Measurements from ENCODE around the gene TSPEAR.
"Not testable (repeated sequence)": the region's sequence is repeated elsewhere in the genome, so short reads cannot be mapped to it uniquely, and the experiment has no call there.

TSPEAR gene

DNA sequence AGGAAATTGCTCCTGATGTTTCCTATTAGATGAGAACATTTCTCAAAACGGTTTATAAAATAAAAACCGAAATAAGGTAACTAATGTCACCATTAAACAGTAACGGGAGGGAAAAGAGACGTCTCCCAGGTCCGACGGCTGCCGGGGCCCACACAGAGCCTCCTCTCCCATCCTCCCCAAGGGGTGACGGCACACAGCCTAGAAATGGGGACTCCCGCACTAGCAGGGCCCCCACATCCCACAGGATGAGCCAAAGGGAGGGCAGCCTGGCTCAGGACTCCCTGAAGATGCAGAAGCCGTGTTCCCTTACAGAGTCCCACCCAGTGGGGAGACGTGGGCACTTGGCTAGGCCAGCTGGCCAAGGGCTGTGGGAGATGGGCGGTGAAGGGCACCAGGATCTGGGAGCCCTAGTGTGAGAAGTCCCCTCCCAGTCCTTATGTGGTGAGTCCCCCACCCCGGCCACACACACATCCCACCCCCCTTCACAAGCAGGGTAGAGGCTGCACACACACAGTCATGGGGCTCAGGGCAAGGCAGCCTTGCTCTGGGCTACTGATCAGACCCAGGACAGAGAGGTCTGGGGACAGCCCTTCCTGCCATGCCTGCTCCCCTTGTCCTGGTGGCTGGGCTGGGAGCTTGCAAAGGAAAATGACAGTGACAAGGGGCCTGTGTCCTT, 156.0 kb downstream of the TSPEAR start:
- no peak for TF ChIP-seq ZFX (IDR thresholded peaks at IDR 0.05; ENCODE audit: borderline replicate concordance)
- TF ChIP-seq, protein P1, sequence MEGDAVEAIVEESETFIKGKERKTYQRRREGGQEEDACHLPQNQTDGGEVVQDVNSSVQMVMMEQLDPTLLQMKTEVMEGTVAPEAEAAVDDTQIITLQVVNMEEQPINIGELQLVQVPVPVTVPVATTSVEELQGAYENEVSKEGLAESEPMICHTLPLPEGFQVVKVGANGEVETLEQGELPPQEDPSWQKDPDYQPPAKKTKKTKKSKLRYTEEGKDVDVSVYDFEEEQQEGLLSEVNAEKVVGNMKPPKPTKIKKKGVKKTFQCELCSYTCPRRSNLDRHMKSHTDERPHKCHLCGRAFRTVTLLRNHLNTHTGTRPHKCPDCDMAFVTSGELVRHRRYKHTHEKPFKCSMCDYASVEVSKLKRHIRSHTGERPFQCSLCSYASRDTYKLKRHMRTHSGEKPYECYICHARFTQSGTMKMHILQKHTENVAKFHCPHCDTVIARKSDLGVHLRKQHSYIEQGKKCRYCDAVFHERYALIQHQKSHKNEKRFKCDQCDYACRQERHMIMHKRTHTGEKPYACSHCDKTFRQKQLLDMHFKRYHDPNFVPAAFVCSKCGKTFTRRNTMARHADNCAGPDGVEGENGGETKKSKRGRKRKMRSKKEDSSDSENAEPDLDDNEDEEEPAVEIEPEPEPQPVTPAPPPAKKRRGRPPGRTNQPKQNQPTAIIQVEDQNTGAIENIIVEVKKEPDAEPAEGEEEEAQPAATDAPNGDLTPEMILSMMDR (IDR thresholded peaks at IDR 0.05), result no peak
- no peak overlapping the region for H3K27ac ChIP-seq

DNA sequence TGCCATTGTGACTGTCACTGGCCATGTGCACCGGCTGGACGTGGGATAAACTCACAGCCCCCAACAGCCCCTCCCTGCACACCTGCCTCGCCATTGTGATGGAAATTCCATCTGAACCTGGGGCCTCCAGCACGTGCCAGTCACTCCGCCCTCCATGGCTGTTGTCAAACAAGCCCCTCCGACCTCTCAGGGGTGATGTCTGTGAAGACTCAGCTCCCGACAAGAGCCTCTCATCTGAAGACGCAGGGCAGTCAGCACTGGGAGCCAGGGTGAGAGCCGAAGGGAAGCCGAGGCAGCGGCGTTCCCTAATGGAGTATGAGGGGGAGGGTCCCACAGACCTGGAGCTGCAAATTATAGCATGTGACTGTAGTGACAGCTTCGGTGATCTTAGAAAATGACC, 158.7 kb downstream of the TSPEAR start:
- TF ChIP-seq, protein P1 (IDR thresholded peaks at IDR 0.05), result no peak
- no peak for TF ChIP-seq ZFX (IDR thresholded peaks at IDR 0.05; ENCODE audit: borderline replicate concordance)
- no peak overlapping the region for H3K27ac ChIP-seq

DNA sequence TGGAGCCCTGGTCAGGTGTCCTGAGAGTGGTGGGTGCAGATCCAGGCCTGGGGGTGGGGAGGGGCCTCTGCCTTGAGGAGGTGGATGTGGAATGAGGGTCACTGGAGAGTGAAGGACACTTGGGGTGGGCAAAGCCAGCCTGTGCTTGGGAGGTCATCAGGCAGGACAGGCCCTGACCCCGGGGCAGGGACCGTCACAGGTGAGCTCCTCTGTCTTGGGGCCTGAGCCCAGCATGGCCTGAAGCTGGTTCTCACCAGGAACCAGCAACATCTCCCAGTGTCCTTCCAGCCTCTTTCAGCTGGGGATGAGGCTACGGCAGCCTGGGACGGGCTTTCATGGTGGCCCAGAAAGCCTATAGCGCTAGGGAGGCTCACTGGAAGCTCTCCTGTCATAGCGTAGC, 159.2 kb downstream of the TSPEAR start:
- H3K27ac ChIP-seq, result no peak overlapping the region
- TF ChIP-seq, protein P1 (IDR thresholded peaks at IDR 0.05), result no peak
- TF ChIP-seq ZFX (IDR thresholded peaks at IDR 0.05; ENCODE audit: borderline replicate concordance), result no peak

DNA sequence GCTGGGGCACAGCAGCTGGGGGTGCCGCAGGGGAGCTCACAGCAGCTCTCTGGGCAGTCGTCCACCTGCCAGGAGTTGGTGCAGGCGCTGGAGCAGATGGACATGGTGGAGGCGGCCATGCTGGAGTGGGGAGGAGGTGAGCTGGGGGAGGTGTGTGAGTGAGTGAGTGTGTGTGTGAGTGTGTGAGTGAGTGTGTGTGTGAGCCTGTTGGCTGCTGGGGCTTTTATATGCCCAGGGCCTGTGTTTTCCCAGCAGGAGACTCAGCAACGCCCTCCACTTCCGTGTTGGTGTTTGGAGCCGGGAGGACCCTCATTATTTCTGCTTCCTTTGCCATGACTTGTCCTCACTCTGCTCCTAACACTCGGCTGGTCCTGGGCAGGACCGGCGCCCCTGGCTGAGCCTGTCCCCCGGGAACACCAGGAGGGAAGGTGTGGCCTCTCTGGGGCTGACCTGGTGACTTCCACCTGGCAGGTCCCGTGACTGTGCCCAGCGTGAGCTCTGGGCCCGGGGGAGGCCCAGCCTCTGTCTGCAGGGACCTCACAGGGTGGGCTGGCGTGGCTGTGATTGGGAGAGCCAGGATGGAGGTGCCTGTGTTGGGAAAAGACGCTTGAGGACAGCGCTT, 159.9 kb downstream of the TSPEAR start, which contains the start of gene KRTAP10-2:
Gene KRTAP10-2, minus strand, starts transcription at position 166 of the 622 bp plus-strand sequence. Its CDS starts 47 bp downstream, at position 119.
- no peak within 1 kb of the TSS for H3K27ac ChIP-seq
- TF ChIP-seq, protein P1 (IDR thresholded peaks at IDR 0.05), result no peak
- no peak for TF ChIP-seq ZFX (IDR thresholded peaks at IDR 0.05; ENCODE audit: borderline replicate concordance)

DNA sequence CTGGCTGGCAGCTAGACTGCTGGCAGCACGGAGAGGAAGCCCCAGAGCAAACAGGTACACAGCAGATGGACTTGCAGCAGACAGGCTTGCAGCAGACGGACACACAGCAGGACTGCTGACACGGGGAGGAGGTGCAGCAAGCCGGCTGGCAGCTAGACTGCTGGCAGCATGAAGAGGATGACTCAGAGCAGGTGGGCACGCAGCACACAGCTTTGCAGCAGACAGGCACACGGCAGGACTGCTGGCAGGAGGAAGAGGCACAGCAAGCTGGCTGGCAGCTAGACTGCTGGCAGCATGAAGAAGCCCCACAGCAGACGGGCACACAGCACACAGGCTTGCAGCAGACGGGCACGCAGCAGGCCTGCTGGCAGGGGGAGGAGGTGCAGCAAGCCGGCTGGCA, 160.6 kb downstream of the TSPEAR start:
- no peak overlapping the region for H3K27ac ChIP-seq
- no peak for TF ChIP-seq ZFX (IDR thresholded peaks at IDR 0.05; ENCODE audit: borderline replicate concordance)

DNA sequence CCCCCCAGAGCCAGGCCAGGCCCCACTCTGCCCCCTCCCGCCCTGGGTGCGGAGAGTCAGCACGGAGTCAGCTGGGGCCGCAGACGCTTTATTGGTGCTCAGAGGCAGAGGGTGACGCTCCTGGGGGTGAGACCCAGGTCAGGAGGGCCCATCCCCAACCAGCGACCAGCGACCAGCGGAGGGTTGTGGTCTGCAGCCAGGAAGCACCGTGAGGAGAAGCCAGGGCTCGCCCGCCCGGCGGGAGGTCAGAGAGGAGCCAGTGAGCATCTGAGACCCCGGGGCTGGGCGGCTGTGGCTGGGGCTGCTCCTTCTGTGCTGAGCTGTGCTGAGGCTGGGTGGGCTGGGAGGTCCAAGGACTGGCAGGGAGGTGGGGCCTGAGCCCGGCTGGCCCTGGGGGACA, 161.1 kb downstream of the TSPEAR start:
- not testable (repeated sequence) for H3K27ac ChIP-seq

DNA sequence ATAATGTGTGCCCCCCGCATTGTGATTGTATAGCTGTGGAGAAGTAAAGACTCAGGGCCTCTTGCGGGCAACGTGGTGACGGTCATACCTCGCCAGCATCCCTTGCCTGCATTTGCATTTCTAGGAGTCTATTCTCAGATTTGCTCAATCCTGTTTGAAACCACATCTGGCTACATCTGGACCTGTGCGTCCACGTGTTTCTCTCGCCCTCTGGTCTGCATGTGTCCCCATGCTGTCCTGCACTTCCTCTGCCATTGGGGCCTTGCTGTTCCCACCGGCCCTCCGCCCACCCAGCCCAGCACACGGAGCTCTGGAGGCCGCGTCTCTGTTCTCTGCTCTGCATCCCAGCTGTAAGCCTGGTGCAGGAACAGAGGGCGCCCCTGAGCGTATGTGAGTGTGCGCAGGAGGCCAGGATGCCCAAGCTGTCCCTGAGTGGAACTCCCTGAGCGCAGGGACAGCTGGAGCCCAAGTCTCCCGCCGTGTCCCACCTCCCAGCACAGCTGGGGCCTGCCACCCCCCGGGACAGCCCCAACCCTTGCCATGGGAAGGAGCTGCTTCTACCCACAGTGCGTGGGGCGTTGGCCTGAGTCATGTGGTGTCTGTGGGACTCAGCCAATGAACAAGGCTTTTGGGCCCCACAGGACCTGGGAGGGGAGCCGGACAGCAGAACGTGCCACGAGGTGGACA, 161.7 kb downstream of the TSPEAR start:
- H3K27ac ChIP-seq, result no peak overlapping the region
- TF ChIP-seq, protein P1 (IDR thresholded peaks at IDR 0.05), result no peak
- TF ChIP-seq ZFX (IDR thresholded peaks at IDR 0.05; ENCODE audit: borderline replicate concordance), result no peak

DNA sequence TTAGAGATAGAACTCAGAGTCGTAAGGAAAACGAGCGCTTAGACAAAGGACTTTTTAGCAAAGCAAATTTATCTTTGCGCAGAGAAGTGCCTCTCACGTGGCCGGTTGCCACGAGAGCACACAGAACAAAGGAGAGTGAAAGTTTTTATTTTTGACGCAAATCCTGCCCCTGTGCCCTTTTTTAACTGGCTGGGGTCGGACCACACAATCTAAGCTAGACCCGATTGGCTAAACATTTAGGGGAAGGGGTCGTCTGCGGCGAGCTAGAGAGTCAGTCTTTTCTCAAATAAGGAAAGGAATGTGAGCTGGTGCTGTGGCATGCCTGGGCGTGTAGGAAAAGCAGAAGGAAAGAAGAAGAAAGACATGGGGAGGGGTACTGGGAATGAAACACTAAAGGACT, 162.4 kb downstream of the TSPEAR start:
- no peak for TF ChIP-seq ZFX (IDR thresholded peaks at IDR 0.05; ENCODE audit: borderline replicate concordance)
- TF ChIP-seq, protein P1 (IDR thresholded peaks at IDR 0.05), result no peak
- H3K27ac ChIP-seq, result no peak overlapping the region

All from 22Rv1 (cell line).